HG02798 (cell line): Measurements from ENCODE around the gene FXYD4.
"Not testable (repeated sequence)": the region's sequence is repeated elsewhere in the genome, so short reads cannot be mapped to it uniquely, and the experiment has no call there.

ENCODE experiments used
- ATAC-seq: cut with Tn5 transposase; IDR thresholded peaks from one replicate; pipeline ENCODE4 v1.9.1; 2021; ENCODE audit warnings: mild to moderate bottlenecking; ENCODE audit not compliant: unreplicated experiment, poor library complexity

The FXYD4 gene

GRCh38 chr10:43374194-43374593, 2.8 kb downstream of the FXYD4 start:
- no peak for ATAC-seq

DNA sequence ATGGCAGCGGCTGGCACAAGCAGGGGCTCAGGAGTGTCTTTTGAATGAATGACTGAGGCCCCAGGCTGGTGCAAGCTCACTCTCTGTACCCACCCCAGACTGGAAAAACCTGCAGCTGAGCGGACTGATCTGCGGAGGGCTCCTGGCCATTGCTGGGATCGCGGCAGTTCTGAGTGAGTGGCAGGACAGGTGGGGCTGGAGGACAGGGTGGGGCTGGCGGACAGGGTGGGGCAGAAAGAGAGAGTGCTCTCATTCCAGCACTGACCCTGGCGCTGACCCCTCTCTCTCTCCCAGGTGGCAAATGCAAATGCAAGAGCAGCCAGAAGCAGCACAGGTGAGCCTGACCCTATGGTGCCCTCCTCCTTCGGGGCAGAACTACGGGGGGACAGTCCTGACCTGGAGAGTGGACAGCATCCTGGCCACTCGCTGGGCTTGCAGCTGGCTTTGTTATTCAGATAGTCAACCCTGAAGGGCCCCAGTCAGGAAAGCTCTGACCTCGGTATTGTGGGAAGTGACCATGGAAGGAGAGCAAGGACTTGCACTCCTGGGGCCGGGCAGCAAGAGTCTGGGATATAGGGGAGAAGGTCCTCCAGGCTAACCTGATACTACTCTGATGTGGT, 4.1 kb downstream of the FXYD4 start:
- no peak for ATAC-seq

GRCh38 chr10:43376046-43376635, 4.7 kb downstream of the FXYD4 start:
- no peak for ATAC-seq

GRCh38 chr10:43376828-43377423, 5.5 kb downstream of the FXYD4 start:
- no peak for ATAC-seq

- ATAC-seq, result no peak
These were observed 6.0 kb downstream of the FXYD4 start for GRCh38 chr10:43377424-43377883.

- no peak for ATAC-seq
These were observed 9.3 kb downstream of the FXYD4 start for GRCh38 chr10:43380610-43381222.

DNA sequence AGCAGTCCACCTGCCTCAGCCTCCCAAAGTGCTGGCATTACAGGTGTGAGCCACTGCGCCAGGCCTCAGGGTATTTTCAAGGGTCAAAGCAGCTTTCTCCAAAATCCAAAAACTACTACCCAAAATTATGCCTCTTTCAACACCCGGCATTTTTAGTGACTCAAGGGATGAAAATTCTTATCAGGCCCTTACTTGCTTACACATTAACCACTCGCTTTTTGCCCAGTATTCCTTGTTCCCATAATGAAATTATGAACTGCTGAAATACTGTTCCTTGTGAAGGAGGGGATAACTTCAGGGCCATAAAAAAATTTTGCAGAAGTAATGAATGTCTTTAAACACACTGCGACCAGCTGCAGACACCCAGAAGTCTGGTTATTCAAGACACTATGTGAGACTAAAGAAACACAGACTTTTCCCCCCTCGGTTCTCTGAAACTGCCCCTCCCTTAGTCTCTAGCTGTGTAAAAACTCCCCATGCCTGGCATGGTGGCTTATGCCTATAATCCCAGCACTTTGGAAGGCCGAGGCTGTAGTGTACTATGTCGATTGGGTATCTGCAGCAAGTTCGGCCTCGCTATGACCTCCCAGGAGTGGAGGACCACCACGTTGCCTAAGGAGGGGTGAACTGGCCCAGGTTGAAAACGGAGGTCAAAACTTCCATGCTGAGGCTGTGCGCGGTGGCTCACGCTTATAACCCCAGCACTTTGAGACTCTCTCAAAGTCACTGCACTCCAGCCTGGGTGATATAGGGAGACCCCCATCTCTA, 12.0 kb downstream of the FXYD4 start:
- ATAC-seq, result no peak

GRCh38 chr10:43384252-43385221, 13.1 kb downstream of the FXYD4 start:
- ATAC-seq, result no peak

DNA sequence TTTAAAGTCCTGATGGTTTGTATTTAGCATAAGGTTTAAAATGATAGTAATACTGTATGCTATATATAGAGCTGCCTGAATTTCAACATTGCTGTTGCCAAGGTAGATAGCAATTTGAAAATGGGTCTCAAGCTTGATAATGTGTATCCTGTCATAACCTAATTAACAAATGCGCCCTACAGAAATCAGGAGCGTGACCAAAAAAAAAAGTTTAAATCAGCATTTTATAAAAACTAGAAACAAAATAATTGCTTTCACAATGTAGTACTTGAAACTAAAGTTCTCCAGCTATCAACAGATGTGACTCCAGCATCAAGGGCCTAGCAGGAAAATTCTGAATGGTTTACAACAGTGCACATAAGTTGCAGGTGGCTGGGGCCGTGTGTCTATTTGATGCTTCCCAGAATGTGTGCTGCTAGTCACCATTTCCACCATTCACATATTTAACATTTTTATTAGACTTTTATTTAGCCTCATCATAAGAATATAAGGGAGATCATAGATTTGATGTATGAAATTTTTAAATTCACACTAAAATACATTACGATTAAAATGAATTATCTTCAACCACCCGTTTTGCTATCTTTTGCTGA, 14.1 kb downstream of the FXYD4 start:
- no peak for ATAC-seq

DNA sequence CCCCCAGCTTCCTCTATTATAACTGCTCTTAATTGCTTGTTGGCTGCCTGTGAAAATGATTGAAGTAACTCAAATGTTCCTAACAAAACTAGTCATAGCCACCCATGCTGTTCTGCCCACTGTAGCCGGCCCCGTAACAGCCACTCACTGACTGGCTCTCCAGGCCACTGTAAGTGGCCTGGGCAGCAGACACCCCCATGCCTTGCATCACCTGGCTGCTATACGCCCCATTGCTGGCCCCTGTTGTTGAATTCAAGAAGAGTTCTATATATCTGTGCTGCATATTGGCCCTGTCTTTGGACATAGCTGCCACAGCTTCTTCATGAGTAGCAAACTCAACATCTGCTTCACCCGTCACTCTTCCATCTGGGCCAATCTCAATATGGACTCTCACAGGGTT, 15.1 kb downstream of the FXYD4 start:
- no peak for ATAC-seq

- ATAC-seq, result no peak
These were observed 15.7 kb downstream of the FXYD4 start for GRCh38 chr10:43386981-43387677.

DNA sequence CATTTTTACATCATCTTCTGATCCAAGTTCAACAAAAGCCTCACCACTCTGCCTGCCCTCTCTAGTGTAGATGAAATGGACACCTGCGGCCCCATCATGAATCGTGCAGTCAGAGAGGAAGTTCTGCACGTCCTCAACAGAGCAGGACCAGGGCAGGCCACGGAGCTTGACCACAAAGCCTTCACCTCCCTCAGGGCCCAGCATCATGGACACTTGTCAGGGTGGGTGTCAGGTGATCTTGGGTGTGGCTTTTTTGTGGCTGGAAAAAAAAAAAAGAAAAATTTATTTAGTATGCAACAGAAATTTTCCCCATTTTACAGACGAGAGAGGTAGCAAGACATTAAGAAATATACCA, 16.2 kb downstream of the FXYD4 start:
- ATAC-seq, result no peak

DNA sequence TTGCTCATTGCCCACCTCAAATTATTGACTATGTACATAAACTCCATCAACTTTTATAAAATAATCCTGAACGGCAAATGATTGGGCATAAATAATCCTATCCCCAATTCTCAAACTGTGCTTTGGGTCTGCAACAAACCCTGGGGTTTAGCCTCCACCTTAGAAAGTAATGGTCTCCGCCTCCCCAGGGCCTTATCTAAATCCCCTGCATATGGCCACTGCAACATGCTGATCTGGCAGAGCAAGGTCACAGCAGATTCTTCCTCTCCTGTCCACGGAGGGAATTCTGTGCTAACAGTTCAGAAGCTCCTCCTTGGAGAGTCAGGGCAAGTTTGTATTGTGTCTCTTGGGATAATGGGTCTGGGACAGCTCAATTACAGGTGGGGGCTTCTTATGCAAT, 18.4 kb downstream of the FXYD4 start:
- ATAC-seq, result no peak

GRCh38 chr10:43390333-43390732, 18.9 kb downstream of the FXYD4 start:
- no peak for ATAC-seq

DNA sequence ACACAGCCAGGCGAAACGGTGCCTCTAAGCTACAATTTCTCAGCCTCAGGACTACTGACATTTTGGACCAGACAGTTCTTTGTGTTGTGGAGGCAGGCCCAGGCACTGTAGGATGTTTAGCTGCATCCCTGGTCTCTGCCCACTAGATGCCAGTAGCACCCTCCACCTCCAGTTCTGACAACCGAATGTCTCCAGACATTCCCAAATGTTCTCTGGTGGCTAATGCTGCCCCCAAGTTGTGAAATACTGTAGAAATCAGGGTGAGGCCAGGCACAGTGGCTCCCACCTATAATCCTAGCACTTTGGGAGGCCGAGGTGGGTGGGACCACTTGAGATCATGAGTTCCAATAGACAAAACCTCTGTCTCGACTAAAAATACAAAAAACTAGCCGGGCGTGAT, 19.3 kb downstream of the FXYD4 start:
- ATAC-seq, result no peak

DNA sequence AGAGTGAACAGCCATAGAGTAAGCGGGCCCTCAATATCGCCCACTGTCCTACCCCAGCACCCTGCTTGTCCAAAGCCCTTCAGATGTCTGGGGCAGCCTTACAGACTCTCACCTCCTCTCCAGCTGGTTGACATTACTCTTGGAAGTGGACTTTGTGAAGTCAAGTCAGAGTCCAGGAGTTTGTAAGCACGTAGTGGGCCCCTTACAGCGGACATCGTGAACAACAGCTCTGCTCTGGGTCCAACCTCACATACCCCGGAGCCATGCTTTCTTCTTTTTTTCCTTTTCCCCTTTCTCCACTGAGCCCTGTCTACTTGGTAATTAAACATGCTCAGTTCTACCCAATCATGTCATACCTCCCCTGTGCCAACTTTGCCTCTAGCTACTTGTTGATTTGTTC, 20.1 kb downstream of the FXYD4 start:
- ATAC-seq, result no peak

DNA sequence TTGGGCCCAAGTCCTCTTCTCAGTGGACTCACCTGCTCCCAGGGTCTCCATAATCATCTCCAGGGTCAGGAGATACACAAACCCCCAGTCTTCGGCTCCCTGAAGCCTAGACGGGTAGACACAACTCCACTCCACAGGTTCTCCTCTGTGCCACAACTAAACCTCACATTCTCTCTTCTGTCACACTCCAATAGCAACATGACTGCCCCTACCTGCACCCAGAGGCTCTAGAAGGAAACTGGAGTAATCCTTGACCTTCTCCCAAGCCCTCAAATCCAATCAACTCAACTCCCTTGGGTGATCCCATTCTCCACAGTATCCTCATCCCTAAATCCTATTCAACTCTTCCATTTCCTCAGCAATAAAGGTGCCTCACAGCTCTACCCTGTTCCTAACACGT, 21.3 kb downstream of the FXYD4 start:
- ATAC-seq, result no peak

GRCh38 chr10:43393186-43393585, 21.8 kb downstream of the FXYD4 start:
- not testable (repeated sequence) for ATAC-seq
